ENCODE data around the gene CD93. TPM values are rescaled to one million over a fixed set of nuclear protein-coding genes. Genes with fewer than 3 reads are reported as not detected.

Gene CD93
- total RNA-seq, 1 donor from 2014 or later, result 0.02 TPM

DNA sequence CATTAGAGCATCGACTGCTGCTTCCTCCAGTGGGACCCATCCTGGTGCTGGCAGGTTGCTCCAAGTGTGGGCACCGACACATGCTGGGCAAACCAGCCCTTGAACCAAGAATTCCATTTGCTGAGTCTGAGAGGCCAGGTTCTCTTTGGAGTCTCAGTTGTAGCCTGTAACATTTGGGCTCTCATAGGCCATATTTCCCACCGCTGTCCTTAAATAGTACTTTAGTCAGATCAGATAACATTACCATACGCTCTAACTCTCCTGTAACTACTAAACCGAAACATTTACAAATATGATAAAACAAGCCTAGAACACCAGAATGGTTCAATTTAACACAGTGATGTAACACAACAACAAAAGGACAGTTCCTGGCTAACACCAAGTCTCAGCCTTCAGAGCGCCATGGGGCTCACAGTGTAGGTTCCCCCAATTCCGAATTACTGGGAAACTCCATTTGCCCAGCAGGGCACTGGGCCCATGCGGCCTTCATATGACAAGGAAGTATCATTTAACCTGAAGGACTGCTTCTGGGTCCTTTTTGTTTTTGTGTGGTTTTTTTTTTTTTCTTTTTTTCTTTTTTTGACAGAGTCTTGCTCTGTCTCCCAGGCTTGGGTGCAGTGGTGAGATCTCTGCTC lies 28.4 kb upstream of the CD93 start:
- H3K27me3 Mint-ChIP-seq (ENCODE audit: low read depth, unreplicated experiment), result peaks cover 24% of the 10 kb centered on the region
- peaks cover 9% of the 10 kb centered on the region for H3K4me1 Mint-ChIP-seq (ENCODE audit: low read depth, unreplicated experiment)
- H3K79me2 ChIP-seq (ENCODE audit: insufficient read depth, low read length), result no peaks in the 10 kb centered on the region
- H3K9me3 Mint-ChIP-seq (ENCODE audit: unreplicated experiment), result no peaks in the 10 kb centered on the region
- no peaks in the 10 kb centered on the region for H3K36me3 Mint-ChIP-seq (ENCODE audit: low read depth, unreplicated experiment)
- TF ChIP-seq CTCF (IDR thresholded peaks at IDR 0.05; ENCODE audit: insufficient read depth, low read depth, low read length), result no peak
- H3K4me3 ChIP-seq (ENCODE audit: insufficient read depth, low read depth, low read length), result no peak overlapping the region
- H4K20me1 ChIP-seq (ENCODE audit: insufficient read depth, low read length), result no peaks in the 10 kb centered on the region
- no peaks in the 10 kb centered on the region for H3K4me1 ChIP-seq (ENCODE audit: insufficient read depth, low read length)
- H3K27me3 ChIP-seq (ENCODE audit: insufficient read depth, low read length), result peaks cover 2% of the 10 kb centered on the region
- H3K9ac ChIP-seq (ENCODE audit: low read length), result no peak overlapping the region
- H3K27ac ChIP-seq (ENCODE audit: low read depth, low read length), result no peak overlapping the region
- no peak overlapping the region for H3K27ac Mint-ChIP-seq (ENCODE audit: unreplicated experiment)
- no peak overlapping the region for H2AFZ ChIP-seq (ENCODE audit: low read depth, low read length)
- no peaks in the 10 kb centered on the region for H3K9me3 ChIP-seq (ENCODE audit: insufficient read depth, low read depth, low read length)
- DNase-seq (ENCODE audit: low read depth), result no peak
- H3K4me2 ChIP-seq (ENCODE audit: low read length), result no peak overlapping the region
- no peak overlapping the region for H3K4me3 Mint-ChIP-seq (ENCODE audit: unreplicated experiment)
- H3K36me3 ChIP-seq (ENCODE audit: insufficient read depth, low read length), result no peaks in the 10 kb centered on the region
- no peak for FAIRE-seq

GRCh38 chr20:23114018-23114417 lies 27.9 kb upstream of the CD93 start:
- H3K27me3 Mint-ChIP-seq (ENCODE audit: low read depth, unreplicated experiment), result peaks cover 27% of the 10 kb centered on the region
- H2AFZ ChIP-seq (ENCODE audit: low read depth, low read length), result no peak overlapping the region
- no peaks in the 10 kb centered on the region for H3K79me2 ChIP-seq (ENCODE audit: insufficient read depth, low read length)
- H3K27ac Mint-ChIP-seq (ENCODE audit: unreplicated experiment), result no peak overlapping the region
- no peaks in the 10 kb centered on the region for H3K36me3 ChIP-seq (ENCODE audit: insufficient read depth, low read length)
- no peaks in the 10 kb centered on the region for H4K20me1 ChIP-seq (ENCODE audit: insufficient read depth, low read length)
- no peak overlapping the region for H3K4me3 ChIP-seq (ENCODE audit: insufficient read depth, low read depth, low read length)
- no peaks in the 10 kb centered on the region for H3K9me3 ChIP-seq (ENCODE audit: insufficient read depth, low read depth, low read length)
- no peak overlapping the region for H3K4me2 ChIP-seq (ENCODE audit: low read length)
- H3K4me3 Mint-ChIP-seq (ENCODE audit: unreplicated experiment), result no peak overlapping the region
- no peaks in the 10 kb centered on the region for H3K9me3 Mint-ChIP-seq (ENCODE audit: unreplicated experiment)
- no peak for TF ChIP-seq CTCF (IDR thresholded peaks at IDR 0.05; ENCODE audit: insufficient read depth, low read depth, low read length)
- TF ChIP-seq EZH2 (IDR thresholded peaks at IDR 0.05; ENCODE audit: insufficient read depth, low read length), result no peak
- H3K27ac ChIP-seq (ENCODE audit: low read depth, low read length), result no peak overlapping the region
- FAIRE-seq, result no peak
- H3K4me1 Mint-ChIP-seq (ENCODE audit: low read depth, unreplicated experiment), result peaks cover 9% of the 10 kb centered on the region
- peaks cover 2% of the 10 kb centered on the region for H3K27me3 ChIP-seq (ENCODE audit: insufficient read depth, low read length)
- no peaks in the 10 kb centered on the region for H3K4me1 ChIP-seq (ENCODE audit: insufficient read depth, low read length)
- no peaks in the 10 kb centered on the region for H3K36me3 Mint-ChIP-seq (ENCODE audit: low read depth, unreplicated experiment)
- no peak overlapping the region for H3K9ac ChIP-seq (ENCODE audit: low read length)
- DNase-seq (ENCODE audit: low read depth), result no peak

DNA sequence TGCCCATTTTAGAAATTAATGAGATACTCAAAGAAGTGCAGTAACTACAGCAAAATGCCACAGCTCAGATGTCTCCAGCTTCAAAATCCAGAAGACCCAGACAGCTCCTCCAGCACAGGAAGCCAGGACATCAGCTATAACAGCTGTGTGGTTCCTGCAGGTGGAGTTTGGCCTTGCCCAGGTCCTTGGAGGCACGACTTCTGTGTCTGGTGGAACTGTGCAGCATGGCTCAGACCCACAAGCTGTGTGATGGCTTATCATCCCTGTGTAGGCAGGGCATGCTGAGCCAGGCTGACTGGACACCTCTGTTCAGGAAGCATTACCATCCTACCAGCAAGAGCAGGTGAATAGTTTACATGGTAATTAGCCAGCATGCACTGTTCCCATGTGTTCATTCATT lies 26.5 kb upstream of the CD93 start:
- H4K20me1 ChIP-seq (ENCODE audit: insufficient read depth, low read length), result no peaks in the 10 kb centered on the region
- Mint-ChIP-seq H3K4me3 (ENCODE audit: unreplicated experiment) (no peak overlapping the region), H3K9me3 (ENCODE audit: unreplicated experiment) (no peaks in the 10 kb centered on the region), H3K27me3 (ENCODE audit: low read depth, unreplicated experiment) (peaks cover 29% of the 10 kb centered on the region), H3K36me3 (ENCODE audit: low read depth, unreplicated experiment) (no peaks in the 10 kb centered on the region), H3K27ac (ENCODE audit: unreplicated experiment) (no peak overlapping the region), H3K4me1 (ENCODE audit: low read depth, unreplicated experiment) (peaks cover 9% of the 10 kb centered on the region)
- H3K36me3 ChIP-seq (ENCODE audit: insufficient read depth, low read length), result no peaks in the 10 kb centered on the region
- H3K27me3 ChIP-seq (ENCODE audit: insufficient read depth, low read length), result peaks cover 2% of the 10 kb centered on the region
- H2AFZ ChIP-seq (ENCODE audit: low read depth, low read length), result no peak overlapping the region
- H3K4me2 ChIP-seq (ENCODE audit: low read length), result no peak overlapping the region
- no peak overlapping the region for H3K27ac ChIP-seq (ENCODE audit: low read depth, low read length)
- no peak overlapping the region for H3K4me3 ChIP-seq (ENCODE audit: insufficient read depth, low read depth, low read length)
- TF ChIP-seq CTCF (IDR thresholded peaks at IDR 0.05; ENCODE audit: insufficient read depth, low read depth, low read length) (no peak), EZH2 (IDR thresholded peaks at IDR 0.05; ENCODE audit: insufficient read depth, low read length) (no peak)
- FAIRE-seq, result no peak
- H3K9me3 ChIP-seq (ENCODE audit: insufficient read depth, low read depth, low read length), result no peaks in the 10 kb centered on the region
- no peak for DNase-seq (ENCODE audit: low read depth)
- no peak overlapping the region for H3K9ac ChIP-seq (ENCODE audit: low read length)
- no peaks in the 10 kb centered on the region for H3K4me1 ChIP-seq (ENCODE audit: insufficient read depth, low read length)
- no peaks in the 10 kb centered on the region for H3K79me2 ChIP-seq (ENCODE audit: insufficient read depth, low read length)

Measured in astrocyte (in vitro differentiated cells and primary cell).